Peyer's patch (tissue), 4 donors: ENCODE measurements around the gene DNAJC15.
A peak's percentile ranks its signal among the peaks of the same experiment; 100 is the strongest.

Experiments
- CTCF ChIP-seq, 6 experiments: fragments of 450-650 bp in 4 of 6; fragments of 200-600 bp in 2 of 6; sonication (generic) in 1 of 6; IDR thresholded peaks; one replicate each; pipeline ENCODE4 v1.5.1; 2017 to 2019; ENCODE audit warnings: antibody characterized with exemption in 6 of 6, mild to moderate bottlenecking in 3 of 6, moderate library complexity in 1 of 6
- POLR2A ChIP-seq, 2 donors: fragments of 450-650 bp; IDR thresholded peaks; one replicate each; pipeline ENCODE4 v1.5.1; 2017; ENCODE audit warnings: antibody characterized with exemption in 2 of 2, mild to moderate bottlenecking in 2 of 2, moderate library complexity in 2 of 2

GRCh38 chr13:42985312-42986175 lies 37.8 kb upstream of the DNAJC15 start:
- no peak for TF ChIP-seq CTCF (IDR thresholded peaks at IDR 0.05)
- peak in 1 of 2 donors; percentile 33 for TF ChIP-seq POLR2A (IDR thresholded peaks at IDR 0.05)
